IMR-90 (cell line): Measurements from ENCODE around the gene TBC1D30. TPM values are rescaled to one million over a fixed set of nuclear protein-coding genes. Genes with fewer than 3 reads are reported as not detected.

Experiments
- ATAC-seq: fragments of 200-7000 bp; cut with Tn5 transposase; 2 replicates; pipeline ENCODE4 v1.9.1; 2020; ENCODE audit warnings: low read depth, mild to moderate bottlenecking, moderate library complexity
- BruUV-seq: library from RNA; stranded (reverse); fragments of 400-500 nt; replicated peaks from 2 replicates; lab custom pipeline; 2021; lab: Mats Ljungman, UMichigan
- CTCF ChIA-PET: fragments of 300-600 bp; formaldehyde crosslinking; extraction: SDS; loops from one replicate; lab custom pipeline; 2021; ENCODE audit warnings: antibody characterized with exemption; lab: Yijun Ruan, JAX
- POLR2A ChIA-PET: fragments of 300-600 bp; sonication (Branson Sonifier 250); formaldehyde crosslinking; loops from one replicate; lab custom pipeline; 2022; ENCODE audit warnings: antibody characterized with exemption; ENCODE audit not compliant: unreplicated experiment; lab: Charles Lee
- DNase-seq: peaks from one replicate; pipeline ENCODE4 v3.0.0; 2013
- H2AFZ ChIP-seq: replicated peaks from 2 replicates; pipeline ENCODE3; 2013; ENCODE audit warnings: low read length, mild to moderate bottlenecking; ENCODE audit not compliant: poor library complexity
- H2AK5ac ChIP-seq: 2 replicates; pipeline ENCODE4 v1.6.1; 2013; ENCODE audit warnings: low read depth, low read length, inconsistent platforms
- H2AK9ac ChIP-seq: replicated peaks from 2 replicates; pipeline ENCODE3; 2013; ENCODE audit warnings: mild to moderate bottlenecking, low read depth, low read length, moderate library complexity; ENCODE audit not compliant: poor library complexity
- H2BK120ac ChIP-seq: 2 replicates; pipeline ENCODE4 v1.6.1; 2013; ENCODE audit warnings: low read depth, low read length, inconsistent platforms
- H2BK15ac ChIP-seq: 3 replicates; pipeline ENCODE4 v1.6.1; 2013; ENCODE audit warnings: low read depth, low read length, inconsistent platforms
- H2BK20ac ChIP-seq: 2 replicates; pipeline ENCODE4 v1.6.1; 2013; ENCODE audit warnings: low read depth, mild to moderate bottlenecking, inconsistent platforms, low read length, moderate library complexity
- H2BK5ac ChIP-seq: 2 replicates; pipeline ENCODE4 v1.6.1; 2013; ENCODE audit warnings: mild to moderate bottlenecking, low read depth, low read length, inconsistent platforms; ENCODE audit not compliant: poor library complexity, severe bottlenecking
- H3K14ac ChIP-seq: replicated peaks from 2 replicates; pipeline ENCODE4 v1.6.1; 2013; ENCODE audit warnings: low read depth, low read length, inconsistent platforms
- H3K18ac ChIP-seq: 2 replicates; pipeline ENCODE4 v1.6.1; 2013; ENCODE audit warnings: low read depth, low read length, control low read depth
- H3K23ac ChIP-seq: 2 replicates; pipeline ENCODE4 v1.6.1; 2013; ENCODE audit warnings: low read depth, low read length, inconsistent platforms
- H3K27ac ChIP-seq: 2 replicates; pipeline ENCODE4 v1.5.1; 2013; ENCODE audit warnings: mild to moderate bottlenecking, control low read depth, low read length; ENCODE audit not compliant: insufficient read depth
- H3K27me3 ChIP-seq: 2 replicates; pipeline ENCODE4 v1.6.1; 2013; ENCODE audit warnings: low read length; ENCODE audit not compliant: control insufficient read depth, insufficient read depth
- H3K36me3 ChIP-seq: 2 replicates; pipeline ENCODE4 v1.6.1; 2013; ENCODE audit warnings: low read length, mixed read lengths; ENCODE audit not compliant: control insufficient read depth, insufficient read depth
- H3K4ac ChIP-seq: 2 replicates; pipeline ENCODE4 v1.6.1; 2013; ENCODE audit warnings: low read depth, low read length, inconsistent platforms
- H3K4me1 ChIP-seq: 2 replicates; pipeline ENCODE4 v1.6.1; 2013; ENCODE audit warnings: low read length, mixed read lengths; ENCODE audit not compliant: control insufficient read depth, insufficient read depth
- H3K4me2 ChIP-seq: 2 replicates; pipeline ENCODE4 v1.6.1; 2013; ENCODE audit warnings: low read depth, mild to moderate bottlenecking, control low read depth, low read length, moderate library complexity
- H3K4me3 ChIP-seq: 2 replicates; pipeline ENCODE4 v1.5.1; 2013; ENCODE audit warnings: low read depth, mild to moderate bottlenecking, control low read depth, low read length, moderate library complexity; ENCODE audit not compliant: insufficient read depth
- H3K56ac ChIP-seq: 2 replicates; pipeline ENCODE4 v1.6.1; 2013; ENCODE audit warnings: low read length, inconsistent platforms; ENCODE audit not compliant: insufficient read depth; ENCODE audit errors: extremely low read depth
- H3K79me1 ChIP-seq, 2 experiments: 2 replicates each; pipeline ENCODE4 v1.6.1; 2013; ENCODE audit warnings: low read length in 2 of 2, inconsistent platforms in 1 of 2, low read depth in 1 of 2
- H3K9ac ChIP-seq: 2 replicates; pipeline ENCODE4 v1.6.1; 2013; ENCODE audit warnings: low read depth, low read length, control low read depth
- H3K9me1 ChIP-seq: 2 replicates; pipeline ENCODE4 v1.6.1; 2013; ENCODE audit warnings: low read length, inconsistent platforms; ENCODE audit not compliant: insufficient read depth
- H3K9me3 ChIP-seq: 2 replicates; pipeline ENCODE4 v1.6.1; 2013; ENCODE audit warnings: low read length; ENCODE audit not compliant: control insufficient read depth, insufficient read depth
- H4K20me1 ChIP-seq: 2 replicates; pipeline ENCODE4 v1.6.1; 2013; ENCODE audit warnings: low read length, inconsistent platforms; ENCODE audit not compliant: insufficient read depth
- H4K5ac ChIP-seq: 2 replicates; pipeline ENCODE4 v1.6.1; 2013; ENCODE audit warnings: mild to moderate bottlenecking, low read depth, low read length, control low read depth
- H4K8ac ChIP-seq, 2 experiments: 2 replicates each; pipeline ENCODE4 v1.6.1; 2013; ENCODE audit warnings: low read depth in 2 of 2, low read length in 2 of 2, control low read depth in 1 of 2, inconsistent platforms in 1 of 2
- H4K91ac ChIP-seq: 2 replicates; pipeline ENCODE4 v1.6.1; 2013; ENCODE audit warnings: low read depth, low read length, inconsistent platforms; ENCODE audit not compliant: insufficient read depth
- BHLHE40 ChIP-seq: fragments of 150-350 bp; IDR thresholded peaks from 2 replicates; pipeline ENCODE4 v1.6.1; 2016; ENCODE audit warnings: mild to moderate bottlenecking, low read depth, low read length
- CHD1 ChIP-seq: IDR thresholded peaks from 2 replicates; pipeline ENCODE4 v1.6.1; 2012; ENCODE audit warnings: low read depth, low read length, improper control_type of control experiment
- FOS ChIP-seq: fragments of 150-350 bp; IDR thresholded peaks from 2 replicates; pipeline ENCODE4 v1.6.1; 2016; ENCODE audit warnings: low read depth, low read length
- MAFK ChIP-seq: IDR thresholded peaks from 2 replicates; pipeline ENCODE4 v1.6.1; 2012; ENCODE audit warnings: low read depth, low read length, improper control_type of control experiment
- MAZ ChIP-seq: IDR thresholded peaks from 2 replicates; pipeline ENCODE4 v1.6.1; 2012; ENCODE audit warnings: low read depth, mild to moderate bottlenecking, low read length, improper control_type of control experiment, moderate library complexity, borderline replicate concordance
- NFE2L2 ChIP-seq: fragments of 150-350 bp; IDR thresholded peaks from 2 replicates; pipeline ENCODE4 v1.6.1; 2016; ENCODE audit warnings: low read depth, mild to moderate bottlenecking, low read length
- POLR2A ChIP-seq: IDR thresholded peaks from 2 replicates; pipeline ENCODE4 v1.6.1; 2012; ENCODE audit warnings: mild to moderate bottlenecking, low read depth, low read length
- RAD21 ChIP-seq: IDR thresholded peaks from 2 replicates; pipeline ENCODE4 v1.6.1; 2012; ENCODE audit warnings: low read length, improper control_type of control experiment
- RCOR1 ChIP-seq: IDR thresholded peaks from 2 replicates; pipeline ENCODE4 v1.6.1; 2012; ENCODE audit warnings: mild to moderate bottlenecking, low read length, improper control_type of control experiment; ENCODE audit not compliant: insufficient replicate concordance
- RFX5 ChIP-seq: IDR thresholded peaks from 2 replicates; pipeline ENCODE4 v1.8.0; 2012; ENCODE audit warnings: low read depth, mild to moderate bottlenecking, low read length, moderate library complexity
- SMC3 ChIP-seq: fragments of 150-350 bp; IDR thresholded peaks from 2 replicates; pipeline ENCODE4 v1.6.1; 2016; ENCODE audit warnings: low read depth, mild to moderate bottlenecking, antibody characterized with exemption, low read length, moderate library complexity
- USF2 ChIP-seq: fragments of 150-350 bp; IDR thresholded peaks from 2 replicates; pipeline ENCODE4 v1.6.1; 2017; ENCODE audit warnings: mild to moderate bottlenecking, antibody characterized with exemption, low read length, low read depth
- WGBS, 2 experiments: methylation state at CpG; one replicate each; pipeline versions ENCODE4 v1.1.5 to v1.1.7; 2013; ENCODE audit warnings: missing lambda C conversion rate in 2 of 2; ENCODE audit not compliant: insufficient read length in 1 of 2; ENCODE audit errors: extremely low coverage in 2 of 2; 5-methylcytosine and 5-hydroxymethylcytosine counted together
- dilution Hi-C: fragments of 300-500 bp; cut with HindIII; formaldehyde crosslinking; loops from one replicate; pipeline ENCODE4 v1.14.3; 2018; ENCODE audit warnings: low sequenced_read_pairs; ENCODE audit not compliant: unreplicated experiment
- in situ Hi-C: fragments of 300-500 bp; cut with MboI; formaldehyde crosslinking; loops from 3 replicates; pipeline ENCODE4 v1.14.3; 2019; ENCODE audit warnings: low sequenced_read_pairs, inconsistent platforms, mixed read lengths
- intact Hi-C: fragments of 100-400 bp; cut with micrococcal nuclease; formaldehyde crosslinking; loops from 2 replicates; pipeline ENCODE4 v1.10.0; 2022
- polyA plus RNA-seq, 3 experiments: library from polyadenylated mRNA; depleted of rRNA; stranded (reverse); fragments of >200 nt; gene quantifications; 2 replicates each; pipeline ENCODE4 v1.2.3, GENCODE V29; 2012; ENCODE audit warnings: low replicate concordance in 1 of 3
- total RNA-seq: library from RNA; depleted of rRNA; stranded (reverse); fragments of >200 nt; gene quantifications from 2 replicates; pipeline ENCODE4 v1.2.3, GENCODE V29; 2012
- TF ChIP-seq, protein P1 (sequence below): fragments of 150-350 bp; IDR thresholded peaks from 2 replicates; pipeline ENCODE4 v1.6.1; 2016; ENCODE audit warnings: low read depth, mild to moderate bottlenecking, low read length, moderate library complexity, borderline replicate concordance
- TF ChIP-seq, protein P2 (sequence below): conservative IDR thresholded peaks from 2 replicates; pipeline ENCODE4 v1.5.1; 2012; ENCODE audit warnings: mild to moderate bottlenecking, low read depth, low read length, improper control_type of control experiment

The TBC1D30 gene
- total and polyA plus RNA-seq, 2 of the 4 experiments (the other 2 are of a cell fraction) = 0.18 to 0.24 TPM

GRCh38 chr12:64915242-64915641 lies 90.8 kb downstream of the TBC1D30 start:
- DNase-seq = no peak
- no peak overlapping the region for H2BK20ac ChIP-seq
- ChIA-PET POLR2A (no interaction called here), CTCF (no interaction called here)
- no peak overlapping the region for H2BK15ac ChIP-seq
- dilution Hi-C loops (no loop called here), in situ Hi-C loops (loop anchor here (25.0 kb wide), 1 partner anchor 797 kb away; no protein-coding TSS in a partner anchor), intact Hi-C loops (no loop called here)
- H3K4me1 ChIP-seq = no peaks in the 10 kb centered on the region
- H3K9me1 ChIP-seq = no peaks in the 10 kb centered on the region
- H4K5ac ChIP-seq = no peak overlapping the region
- H3K4me2 ChIP-seq = no peak overlapping the region
- no peak overlapping the region for H3K56ac ChIP-seq
- 100% methylated on average over 1 of the region's 3 CpGs; no CpG with 5 or more reads in 1 of the 2 experiments for WGBS, 2 experiments
- H3K27ac ChIP-seq = no peak overlapping the region
- TF ChIP-seq, protein P1, sequence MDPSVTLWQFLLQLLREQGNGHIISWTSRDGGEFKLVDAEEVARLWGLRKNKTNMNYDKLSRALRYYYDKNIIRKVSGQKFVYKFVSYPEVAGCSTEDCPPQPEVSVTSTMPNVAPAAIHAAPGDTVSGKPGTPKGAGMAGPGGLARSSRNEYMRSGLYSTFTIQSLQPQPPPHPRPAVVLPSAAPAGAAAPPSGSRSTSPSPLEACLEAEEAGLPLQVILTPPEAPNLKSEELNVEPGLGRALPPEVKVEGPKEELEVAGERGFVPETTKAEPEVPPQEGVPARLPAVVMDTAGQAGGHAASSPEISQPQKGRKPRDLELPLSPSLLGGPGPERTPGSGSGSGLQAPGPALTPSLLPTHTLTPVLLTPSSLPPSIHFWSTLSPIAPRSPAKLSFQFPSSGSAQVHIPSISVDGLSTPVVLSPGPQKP = no peak
- no peak for TF ChIP-seq RAD21
- no peak for TF ChIP-seq USF2
- no peak for TF ChIP-seq CHD1
- TF ChIP-seq, protein P2, sequence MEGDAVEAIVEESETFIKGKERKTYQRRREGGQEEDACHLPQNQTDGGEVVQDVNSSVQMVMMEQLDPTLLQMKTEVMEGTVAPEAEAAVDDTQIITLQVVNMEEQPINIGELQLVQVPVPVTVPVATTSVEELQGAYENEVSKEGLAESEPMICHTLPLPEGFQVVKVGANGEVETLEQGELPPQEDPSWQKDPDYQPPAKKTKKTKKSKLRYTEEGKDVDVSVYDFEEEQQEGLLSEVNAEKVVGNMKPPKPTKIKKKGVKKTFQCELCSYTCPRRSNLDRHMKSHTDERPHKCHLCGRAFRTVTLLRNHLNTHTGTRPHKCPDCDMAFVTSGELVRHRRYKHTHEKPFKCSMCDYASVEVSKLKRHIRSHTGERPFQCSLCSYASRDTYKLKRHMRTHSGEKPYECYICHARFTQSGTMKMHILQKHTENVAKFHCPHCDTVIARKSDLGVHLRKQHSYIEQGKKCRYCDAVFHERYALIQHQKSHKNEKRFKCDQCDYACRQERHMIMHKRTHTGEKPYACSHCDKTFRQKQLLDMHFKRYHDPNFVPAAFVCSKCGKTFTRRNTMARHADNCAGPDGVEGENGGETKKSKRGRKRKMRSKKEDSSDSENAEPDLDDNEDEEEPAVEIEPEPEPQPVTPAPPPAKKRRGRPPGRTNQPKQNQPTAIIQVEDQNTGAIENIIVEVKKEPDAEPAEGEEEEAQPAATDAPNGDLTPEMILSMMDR = no peak
- no peak for TF ChIP-seq MAZ
- no peak for TF ChIP-seq SMC3
- TF ChIP-seq RCOR1 = no peak
- no peak for TF ChIP-seq RFX5
- TF ChIP-seq POLR2A = no peak
- TF ChIP-seq FOS = no peak
- TF ChIP-seq NFE2L2 = no peak
- no peak for TF ChIP-seq MAFK
- TF ChIP-seq BHLHE40 = no peak
- no peak overlapping the region for H2BK5ac ChIP-seq
- H3K9me3 ChIP-seq = no peaks in the 10 kb centered on the region
- H3K36me3 ChIP-seq = no peaks in the 10 kb centered on the region
- H4K8ac ChIP-seq = no peak overlapping the region
- H3K18ac ChIP-seq = no peak overlapping the region
- no peak overlapping the region for H3K23ac ChIP-seq
- H2AK9ac ChIP-seq = no peak overlapping the region
- peaks cover 34% of the 10 kb centered on the region for H3K27me3 ChIP-seq
- H3K9ac ChIP-seq = no peak overlapping the region
- BruUV-seq = no TSS peak
- no peak overlapping the region for H4K91ac ChIP-seq
- no peak overlapping the region for H3K4me3 ChIP-seq
- H3K4ac ChIP-seq = no peak overlapping the region
- H4K20me1 ChIP-seq = no peaks in the 10 kb centered on the region
- no peaks in the 10 kb centered on the region for H3K79me1 ChIP-seq
- no peak overlapping the region for H2AFZ ChIP-seq
- no peak overlapping the region for H3K14ac ChIP-seq
- no peak overlapping the region for H2AK5ac ChIP-seq
- no peak overlapping the region for H2BK120ac ChIP-seq
- ATAC-seq = no peak
